NCI-H69 (cell line): ENCODE data around the gene NHSL2.

Experiments used
- DNase-seq: peaks from one replicate; lab custom pipeline; 2025; lab: John Stamatoyannopoulos, UW

NHSL2 gene

DNA sequence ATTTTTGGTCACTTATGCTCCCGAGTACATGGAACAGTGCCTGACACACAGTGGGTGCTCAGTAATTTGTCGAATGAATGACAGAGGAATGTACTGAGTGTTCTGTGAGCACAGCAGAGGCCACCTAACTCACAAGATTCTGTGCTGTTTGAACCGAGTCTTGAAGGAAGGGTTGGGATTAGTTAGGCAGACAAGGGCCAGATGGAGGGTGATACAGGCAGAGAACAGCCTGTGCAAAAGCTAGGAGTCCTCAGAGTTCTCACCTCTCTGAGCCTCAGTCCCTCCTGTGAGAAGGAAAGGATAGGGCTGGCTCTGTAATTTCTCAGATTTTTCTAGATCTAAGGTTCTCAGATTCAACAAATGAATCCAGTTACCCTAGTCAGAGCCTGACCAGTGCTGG is 108.8 kb downstream of the NHSL2 start:
- no peak for DNase-seq

- DNase-seq = no peak
These were observed 109.6 kb downstream of the NHSL2 start for GRCh38 chrX:72020204-72020603.

DNA sequence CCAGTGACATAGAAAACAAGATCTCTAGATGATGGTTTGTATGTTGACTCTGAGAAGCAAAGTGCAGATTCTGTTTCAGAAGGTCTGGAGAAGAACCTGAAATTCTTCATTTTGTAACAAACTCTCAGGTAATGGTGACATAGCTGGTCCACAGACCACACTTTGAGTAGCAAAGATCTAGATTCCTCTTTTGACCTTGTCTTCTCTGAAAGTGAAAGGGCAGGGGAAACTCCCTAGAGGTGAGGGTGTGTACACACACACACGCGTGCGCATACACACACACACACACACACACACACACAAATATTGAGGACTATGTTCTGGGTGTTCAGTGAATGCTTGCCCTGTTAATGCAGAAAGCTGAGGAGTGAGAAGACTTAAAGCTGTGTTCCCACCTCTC is 110.1 kb downstream of the NHSL2 start:
- no peak for DNase-seq

DNA sequence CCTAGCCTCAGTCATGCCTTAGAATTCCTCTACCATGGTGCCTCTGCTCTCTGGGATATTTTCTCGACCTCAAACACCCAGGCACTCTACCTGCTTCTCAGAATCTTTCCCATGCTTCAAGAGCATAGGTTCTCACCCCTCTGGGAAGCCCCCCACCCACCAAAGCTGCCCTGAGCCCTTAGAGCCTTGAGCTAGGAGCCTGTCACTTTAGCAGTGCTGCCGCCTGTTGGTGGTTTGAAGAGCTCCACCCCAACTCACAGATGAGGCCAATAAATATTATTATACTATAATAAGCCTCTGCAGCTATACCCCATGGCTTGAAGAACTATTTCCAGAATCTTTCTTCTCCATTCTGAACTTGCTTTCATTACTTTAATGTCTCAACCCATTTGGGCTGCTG is 111.3 kb downstream of the NHSL2 start:
- DNase-seq = peak; percentile 6

GRCh38 chrX:72023071-72023470 is 112.4 kb downstream of the NHSL2 start:
- DNase-seq = no peak

- no peak for DNase-seq
These were observed 114.7 kb downstream of the NHSL2 start for GRCh38 chrX:72025236-72025770.

DNA sequence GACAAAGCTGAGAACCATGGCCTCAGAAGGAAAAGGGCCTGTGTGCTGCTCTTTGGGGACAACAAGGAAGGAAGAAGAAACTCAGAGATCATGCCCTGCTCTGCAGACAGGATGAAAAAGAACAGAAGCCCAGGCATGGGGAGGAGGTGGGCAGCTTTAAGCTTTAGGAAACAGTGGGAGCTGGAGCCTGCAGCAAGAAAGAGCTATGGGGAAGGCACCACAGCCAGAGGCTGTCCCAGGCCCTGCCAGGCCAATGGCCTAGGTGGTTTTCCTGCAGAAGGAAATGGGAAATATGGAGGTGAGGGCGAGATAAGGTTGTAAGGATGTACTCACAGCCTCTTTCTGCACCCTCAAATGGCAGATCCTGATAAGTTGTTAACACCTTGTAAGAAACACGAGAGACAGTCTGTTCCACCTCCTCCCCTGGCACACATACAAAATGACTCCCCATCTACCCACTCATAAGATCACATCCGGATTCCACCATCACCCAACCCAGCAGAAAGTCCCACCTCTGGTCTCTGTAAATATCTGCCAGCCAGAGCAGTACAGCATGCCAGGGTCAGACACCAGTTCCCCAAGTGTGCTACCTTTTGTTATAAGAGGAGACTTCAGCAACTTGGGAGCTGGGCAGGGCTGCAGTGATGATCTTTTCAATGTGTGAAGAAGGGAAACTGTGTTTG is 115.8 kb downstream of the NHSL2 start:
- no peak for DNase-seq

- DNase-seq = no peak
These were observed 116.6 kb downstream of the NHSL2 start for GRCh38 chrX:72027024-72027913.

DNA sequence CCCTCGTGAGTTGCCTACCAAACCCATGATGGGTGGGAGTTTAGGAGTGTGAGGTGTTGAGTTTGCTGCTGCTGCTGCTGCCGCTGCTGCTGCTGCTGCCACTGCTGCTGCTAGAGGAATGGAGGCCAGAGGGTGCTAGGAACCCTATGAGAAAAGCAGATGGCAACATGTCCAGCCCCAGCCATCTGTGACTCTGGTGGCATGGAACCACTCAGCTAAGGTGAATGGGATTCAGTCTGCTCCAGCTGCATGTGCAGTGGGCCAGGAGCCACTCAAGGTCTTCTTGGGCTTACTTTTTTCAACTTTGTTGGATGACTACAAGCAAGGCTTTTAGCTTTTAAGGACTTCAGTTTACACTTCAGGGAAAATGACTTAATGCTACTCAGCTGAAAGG is 117.3 kb downstream of the NHSL2 start:
- DNase-seq = no peak

GRCh38 chrX:72028701-72029470 is 118.2 kb downstream of the NHSL2 start:
- DNase-seq = no peak

- DNase-seq = no peak
These were observed 119.1 kb downstream of the NHSL2 start for GRCh38 chrX:72029483-72030411.

DNA sequence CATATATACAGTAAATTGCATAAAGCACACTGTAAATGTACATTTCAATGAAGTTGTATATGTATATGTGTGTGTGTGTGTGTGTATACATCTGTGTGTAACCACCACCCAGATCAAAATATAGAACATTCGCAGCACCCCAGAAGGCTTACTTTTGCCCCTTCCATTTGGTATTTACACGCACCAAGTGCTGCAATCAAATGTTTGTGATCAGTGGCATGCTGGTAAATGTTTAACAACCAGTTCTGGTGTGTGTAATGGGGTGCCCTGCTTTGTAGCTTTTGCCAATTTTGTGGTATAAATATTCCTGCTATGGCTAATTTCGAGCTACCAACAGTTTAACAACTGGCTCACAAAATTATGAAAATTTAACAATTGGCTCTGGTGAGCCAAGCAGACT is 119.8 kb downstream of the NHSL2 start:
- no peak for DNase-seq

DNA sequence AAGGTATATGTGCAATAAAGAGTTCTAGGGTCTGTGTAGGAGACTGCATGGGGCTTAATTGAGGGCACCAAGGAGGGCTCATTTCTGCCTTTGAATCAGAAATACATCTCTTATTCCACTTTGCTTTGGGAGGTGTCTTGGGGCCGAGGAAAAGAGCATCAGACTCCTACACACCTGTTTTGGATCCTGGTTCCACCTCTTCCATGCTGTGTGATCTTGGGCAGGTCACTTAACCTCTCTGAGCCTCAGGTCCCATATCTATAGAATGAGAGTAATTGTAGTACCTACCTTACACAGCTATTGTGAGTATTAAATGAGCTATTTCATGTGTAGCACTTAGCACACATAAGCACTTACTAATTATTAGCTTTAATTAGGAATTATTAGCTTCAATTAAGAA is 120.5 kb downstream of the NHSL2 start:
- no peak for DNase-seq

DNA sequence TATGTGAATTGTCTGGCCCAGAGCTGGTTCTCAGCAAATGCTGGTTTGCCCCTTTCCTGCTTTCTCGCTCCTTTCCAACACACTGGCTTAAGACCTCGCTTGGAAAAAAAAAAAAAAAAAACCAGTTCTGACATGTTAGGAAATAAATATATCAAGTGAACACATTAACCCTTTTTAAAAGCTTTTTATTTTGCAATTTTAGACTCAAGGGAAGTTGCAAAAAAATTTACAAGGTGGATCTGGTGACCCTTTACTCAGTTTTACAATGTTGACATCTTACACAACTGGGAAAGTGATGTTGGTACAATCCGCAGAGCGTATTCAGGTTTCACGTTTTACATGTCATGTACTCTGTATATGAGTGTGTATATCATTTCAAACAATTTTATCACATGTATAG is 121.0 kb downstream of the NHSL2 start:
- DNase-seq = no peak

GRCh38 chrX:72037601-72038000 is 127.0 kb downstream of the NHSL2 start:
- DNase-seq = no peak

- no peak for DNase-seq
These were observed 127.4 kb downstream of the NHSL2 start for GRCh38 chrX:72038016-72038415.

GRCh38 chrX:72038868-72039267 is 128.2 kb downstream of the NHSL2 start:
- no peak for DNase-seq

- no peak for DNase-seq
These were observed 129.9 kb downstream of the NHSL2 start for GRCh38 chrX:72040506-72040905.

DNA sequence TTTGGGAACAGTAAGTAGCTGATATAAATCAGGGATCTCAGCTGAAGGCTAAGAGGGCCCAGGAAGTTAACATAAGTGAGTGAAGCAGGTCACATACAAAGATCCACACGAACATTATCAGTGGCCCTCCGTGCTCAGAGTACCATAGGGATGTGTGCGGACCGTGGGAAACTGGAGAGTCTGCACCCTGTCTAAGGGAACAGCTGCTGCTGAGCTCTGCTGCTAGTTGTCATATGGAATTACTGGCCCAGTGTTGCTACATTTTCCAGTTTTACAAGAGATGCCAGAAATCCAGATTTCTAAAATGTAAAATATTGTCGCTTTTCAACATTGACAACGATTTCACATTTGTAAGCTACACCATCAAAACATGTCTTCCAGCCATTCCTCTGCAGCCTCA is 130.5 kb downstream of the NHSL2 start:
- DNase-seq = no peak

DNA sequence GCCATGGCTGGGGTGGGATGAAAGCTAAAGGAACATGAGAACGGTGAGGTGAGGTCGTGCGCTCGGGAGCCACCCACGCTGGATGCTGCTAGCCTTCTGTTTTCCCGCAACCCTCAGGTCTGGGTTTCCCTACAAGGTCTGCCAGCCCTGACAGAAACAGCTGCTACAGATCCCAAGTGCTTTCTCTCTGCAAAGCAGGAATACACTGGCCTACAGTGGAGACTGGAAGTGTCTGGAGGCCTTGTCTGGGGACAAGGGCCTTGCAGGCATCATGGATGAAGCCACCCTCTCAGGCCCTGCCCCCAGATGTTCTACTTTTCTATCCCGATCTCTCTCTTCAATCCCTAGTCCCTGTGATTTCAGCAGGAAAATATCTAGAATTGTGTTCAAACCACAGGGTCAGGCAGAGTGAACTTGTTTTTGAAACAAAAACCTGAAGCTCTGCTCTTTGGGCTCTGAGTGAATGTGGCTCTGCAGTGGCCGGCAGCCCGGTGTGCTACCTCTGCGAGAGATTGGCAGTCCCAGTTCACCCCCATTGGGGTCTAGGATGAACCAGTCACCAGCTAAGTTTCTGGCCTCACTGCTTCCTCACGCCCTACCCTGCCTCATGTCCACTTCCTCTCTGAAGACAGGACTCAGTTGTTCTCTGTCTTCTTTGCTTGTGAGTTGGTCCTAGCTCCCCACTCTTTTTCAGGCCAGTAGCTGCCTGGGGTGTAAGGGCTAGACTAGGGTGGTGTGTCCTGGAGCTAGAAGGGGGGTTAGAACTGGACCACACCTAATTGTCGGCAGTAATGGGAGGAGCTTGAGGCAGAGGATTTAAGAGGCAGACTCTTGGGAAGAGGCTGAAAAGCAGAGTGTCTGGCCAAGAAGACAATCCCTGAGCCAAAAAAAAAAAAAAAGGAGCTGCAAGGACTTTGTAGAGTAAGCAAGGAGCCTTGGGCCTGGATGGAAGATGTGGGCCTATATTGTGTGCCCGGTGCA is 131.5 kb downstream of the NHSL2 start:
- DNase-seq = no peak
